Measurements from ENCODE around the gene NAGA. TPM values are rescaled to one million over a fixed set of nuclear protein-coding genes. Genes with fewer than 3 reads are reported as not detected.
"Not testable (repeated sequence)": the region's sequence is repeated elsewhere in the genome, so short reads cannot be mapped to it uniquely, and the experiment has no call there.

The NAGA gene
- total RNA-seq, 1 donor from 2014 or later = 16.8 TPM

DNA sequence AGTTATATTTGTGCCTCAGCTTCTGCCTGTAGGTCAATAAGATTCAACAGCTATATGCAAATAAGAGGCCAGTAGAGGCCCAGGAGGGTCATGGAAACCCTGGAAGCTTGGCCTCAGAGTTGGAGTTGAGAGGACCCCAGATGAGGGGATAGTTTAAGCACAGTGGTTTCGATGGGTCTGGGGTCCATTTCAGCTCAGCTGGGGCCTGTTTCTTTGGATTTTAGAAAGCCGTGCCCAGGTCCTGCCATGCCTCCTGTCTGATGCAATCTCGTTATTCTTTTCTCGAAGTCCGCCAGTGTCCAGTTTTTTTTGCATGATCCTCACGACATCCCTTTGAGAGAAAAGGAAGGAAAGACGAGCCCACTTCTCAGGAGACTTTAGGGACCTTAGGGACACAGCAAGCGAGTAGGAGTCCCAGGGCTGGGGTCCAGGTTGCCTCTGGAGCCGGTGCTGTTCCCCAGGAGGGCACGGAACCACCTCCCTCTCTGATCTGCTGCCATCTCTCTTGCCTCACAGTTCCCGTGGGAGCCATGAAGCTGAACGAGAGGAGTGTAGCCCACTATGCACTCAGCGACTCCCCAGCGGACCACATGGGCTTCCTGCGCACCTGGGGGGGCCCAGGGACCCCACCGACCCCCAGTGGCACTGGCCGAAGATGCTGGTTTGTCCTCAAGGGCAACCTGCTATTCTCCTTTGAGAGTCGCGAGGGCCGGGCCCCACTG, 6.3 kb upstream of the NAGA start:
- DNase-seq (ENCODE audit: low read depth) = no peak

DNA sequence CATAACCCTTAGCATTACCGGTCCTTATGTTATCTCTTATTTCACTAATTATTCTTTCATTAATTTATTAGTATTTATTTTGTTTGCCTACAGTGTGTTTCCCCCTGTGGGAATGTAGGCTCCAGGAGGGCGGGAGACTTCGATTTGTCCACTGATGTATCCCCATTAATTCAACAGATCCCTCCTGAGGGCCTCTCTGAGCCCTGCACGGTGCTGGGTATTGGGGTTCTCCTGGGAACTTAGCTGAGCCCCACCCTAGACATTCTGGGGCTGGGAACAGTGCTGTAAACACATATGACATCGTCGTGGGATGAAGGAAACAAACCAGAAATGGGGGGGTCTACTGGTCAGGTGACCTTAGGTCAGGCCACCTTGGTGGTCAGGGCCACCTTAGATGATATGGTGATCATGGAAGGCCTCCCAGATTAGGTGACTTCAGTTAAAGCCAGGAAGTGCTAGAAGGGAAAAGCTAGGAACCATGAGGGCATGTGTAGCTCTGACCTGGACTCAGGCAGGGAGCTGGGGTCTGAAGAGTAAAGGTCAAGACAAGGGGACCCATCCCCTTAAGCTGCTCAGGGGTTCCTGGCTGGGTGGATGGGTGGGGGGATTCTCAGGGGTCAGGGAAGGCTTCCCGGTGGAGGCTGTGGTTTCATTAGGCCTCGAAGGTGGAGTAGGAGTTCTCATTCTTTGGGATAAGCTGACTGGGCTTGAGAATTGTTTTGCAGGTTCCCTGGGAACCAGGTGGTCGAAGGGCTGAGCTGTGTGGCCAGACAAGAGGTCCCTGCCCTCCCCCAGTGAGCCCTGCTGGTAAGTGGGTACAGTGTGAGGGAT, 4.4 kb upstream of the NAGA start:
- DNase-seq (ENCODE audit: low read depth) = no peak

GRCh38 chr22:42074132-42074811, 3.7 kb upstream of the NAGA start, which contains the start of gene PHETA2:
Gene PHETA2, plus strand, starts transcription at chr22:42074248. Its CDS starts 3,046 bp downstream, at chr22:42077294.
- peak; percentile 55 for DNase-seq (ENCODE audit: low read depth)

GRCh38 chr22:42073621-42074041, 3.0 kb upstream of the NAGA start:
- no peak for DNase-seq (ENCODE audit: low read depth)

DNA sequence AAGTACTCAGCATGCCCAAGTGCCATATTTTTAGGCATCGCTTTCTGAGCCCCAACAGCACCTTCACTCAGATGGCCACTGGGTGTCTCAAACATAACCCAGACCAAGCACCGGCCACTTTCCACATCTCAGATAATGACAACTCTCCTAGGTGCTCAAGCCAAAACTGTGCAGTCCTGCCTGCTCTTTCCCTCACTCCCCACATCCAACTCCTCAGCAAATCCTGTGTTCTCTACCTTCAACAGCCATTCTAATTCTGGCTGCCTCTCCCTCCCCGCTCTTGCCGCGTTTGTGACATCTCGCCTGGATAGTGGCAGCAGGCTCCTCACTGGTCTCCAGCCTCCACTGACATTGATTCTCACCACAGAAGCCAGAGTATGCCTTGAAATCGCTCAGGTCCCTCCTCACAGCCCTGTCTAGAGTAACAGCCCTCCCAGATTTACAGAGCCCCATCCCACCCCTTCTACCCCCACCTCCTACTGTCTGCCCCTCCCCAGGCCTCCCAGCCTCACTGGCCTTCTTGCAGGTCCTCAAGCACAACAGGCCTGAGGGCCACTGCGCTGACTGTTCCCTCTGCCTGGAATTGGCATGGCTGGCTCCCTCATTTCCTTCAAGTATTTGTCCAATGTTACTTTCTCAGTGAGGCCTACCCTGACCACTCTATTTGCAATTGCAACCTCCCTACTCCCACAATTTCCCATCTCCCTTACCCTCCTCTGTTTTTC, 2.2 kb upstream of the NAGA start:
- no peak for DNase-seq (ENCODE audit: low read depth)

GRCh38 chr22:42071508-42071907, 896 bp upstream of the NAGA start:
- not testable (repeated sequence) for DNase-seq (ENCODE audit: low read depth)

GRCh38 chr22:42069801-42070516, 653 bp downstream of the NAGA start:
- no peak for DNase-seq (ENCODE audit: low read depth)

DNA sequence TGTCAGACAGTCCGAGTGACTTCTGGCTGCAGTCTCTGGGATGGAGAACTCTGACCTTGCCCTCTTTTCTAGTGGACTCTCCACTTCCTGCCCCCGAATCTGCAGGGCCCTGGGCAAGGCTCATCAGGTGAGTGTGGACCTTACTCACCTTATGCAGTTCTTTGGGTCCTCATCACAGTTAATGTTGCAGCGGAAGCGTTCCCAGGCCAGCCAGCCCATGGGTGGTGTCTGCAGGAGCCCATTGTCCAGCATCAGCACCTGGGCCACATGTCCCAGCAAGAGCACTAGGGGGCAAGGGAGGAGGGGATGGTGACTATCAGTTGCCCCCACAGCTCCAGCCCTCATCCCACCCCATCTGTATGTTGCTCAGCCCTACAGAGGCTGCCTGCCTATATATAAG, 2.3 kb downstream of the NAGA start:
- no peak for DNase-seq (ENCODE audit: low read depth)

GRCh38 chr22:42067671-42068251, 2.9 kb downstream of the NAGA start:
- DNase-seq (ENCODE audit: low read depth) = no peak

DNA sequence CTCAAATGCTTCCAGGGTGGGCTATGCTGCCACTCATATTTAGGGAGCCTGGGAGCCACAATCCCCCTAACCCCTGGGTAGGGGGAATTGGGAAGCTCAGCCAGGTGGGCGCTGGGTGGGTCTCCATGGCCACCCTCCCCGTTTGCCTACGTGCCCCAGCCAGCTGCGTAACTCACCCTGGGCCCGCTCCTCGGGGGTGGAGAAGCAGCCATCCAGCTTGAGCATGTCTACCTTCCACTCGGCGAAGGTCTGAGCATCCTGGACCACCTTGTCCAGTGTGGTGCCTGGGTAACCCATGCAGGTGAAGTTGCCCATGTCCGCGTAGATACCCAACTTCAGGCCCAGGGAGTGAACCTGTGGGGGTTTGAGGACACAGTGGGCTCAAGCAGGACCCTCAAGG, 3.7 kb downstream of the NAGA start:
- no peak for DNase-seq (ENCODE audit: low read depth)

- no peak for DNase-seq (ENCODE audit: low read depth)
These were observed 4.4 kb downstream of the NAGA start for GRCh38 chr22:42066126-42066761.

DNA sequence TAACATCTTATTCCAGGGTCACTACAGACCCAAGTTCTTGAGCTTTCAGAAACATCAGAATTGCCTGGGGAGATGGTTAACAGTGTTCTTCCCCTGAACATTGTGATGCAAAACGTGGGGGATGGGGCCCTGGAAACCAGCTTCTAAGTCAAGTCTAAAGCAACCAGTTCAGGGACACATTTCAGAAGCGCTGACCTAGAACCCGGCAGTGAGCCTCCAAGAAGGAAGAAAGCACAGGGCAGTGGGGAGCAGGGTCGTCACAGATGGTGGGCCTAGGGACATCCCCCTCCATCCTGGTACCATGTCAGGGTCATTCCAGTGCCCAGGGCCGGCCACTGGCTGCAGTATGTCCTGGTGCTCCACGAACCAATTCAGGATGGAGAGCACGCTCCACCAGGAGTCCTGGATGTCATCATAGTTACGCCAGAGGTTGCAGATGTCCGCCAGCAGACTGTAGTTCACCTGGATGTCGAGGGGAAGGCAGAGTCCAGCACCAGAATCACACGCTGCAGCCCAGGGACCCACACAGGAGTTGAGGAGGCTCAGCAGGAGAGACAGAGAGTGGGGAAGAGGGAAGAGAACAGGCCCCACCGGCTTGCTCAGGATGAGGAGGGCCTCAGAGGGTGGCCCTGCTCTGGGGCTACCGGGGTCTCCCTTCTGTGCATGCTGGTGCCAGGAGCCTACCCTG, 5.0 kb downstream of the NAGA start:
- no peak for DNase-seq (ENCODE audit: low read depth)

- no peak for DNase-seq (ENCODE audit: low read depth)
These were observed 6.0 kb downstream of the NAGA start for GRCh38 chr22:42064629-42065028.

- DNase-seq (ENCODE audit: low read depth) = no peak
These were observed 8.0 kb downstream of the NAGA start for GRCh38 chr22:42062506-42063170.

DNA sequence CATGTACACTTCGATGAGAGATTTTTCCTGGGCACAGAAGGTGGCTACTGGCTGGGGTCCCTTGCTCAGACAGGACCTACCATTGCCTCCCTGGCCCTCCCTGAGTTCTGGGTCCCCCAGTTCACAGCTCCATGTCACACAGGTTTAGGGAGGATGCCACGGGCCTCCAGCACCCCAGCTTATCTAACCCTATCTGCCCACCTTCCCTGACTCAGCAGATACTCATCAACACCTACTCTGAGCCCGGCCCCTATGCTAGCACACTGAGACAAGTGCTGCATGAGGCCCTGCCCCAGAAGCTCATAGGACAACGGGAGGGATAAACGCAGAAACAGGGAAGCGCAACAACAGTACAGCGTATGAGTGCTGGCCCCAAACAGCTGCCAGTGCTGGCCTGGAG, 9.6 kb downstream of the NAGA start:
- no peak for DNase-seq (ENCODE audit: low read depth)

DNA sequence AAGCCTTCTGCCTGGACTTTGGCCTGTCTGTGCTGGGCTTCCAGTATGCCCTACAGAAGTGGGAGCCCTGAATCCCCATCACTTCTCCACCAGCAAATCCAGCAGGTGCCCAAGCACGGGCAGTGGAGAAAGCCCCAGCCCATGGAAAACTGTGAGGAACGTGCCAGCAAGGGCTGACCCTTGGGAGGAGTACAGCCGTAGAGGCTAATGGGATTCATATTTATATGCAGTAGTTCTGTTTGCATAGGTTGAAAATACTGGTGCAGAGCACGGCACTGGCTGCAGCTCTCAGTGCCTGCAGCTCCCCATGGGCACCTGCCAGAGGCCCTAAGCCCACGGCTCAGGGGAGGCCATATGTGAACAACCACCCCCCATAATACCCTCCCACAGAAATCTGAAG, 10.1 kb downstream of the NAGA start:
- no peak for DNase-seq (ENCODE audit: low read depth)

DNA sequence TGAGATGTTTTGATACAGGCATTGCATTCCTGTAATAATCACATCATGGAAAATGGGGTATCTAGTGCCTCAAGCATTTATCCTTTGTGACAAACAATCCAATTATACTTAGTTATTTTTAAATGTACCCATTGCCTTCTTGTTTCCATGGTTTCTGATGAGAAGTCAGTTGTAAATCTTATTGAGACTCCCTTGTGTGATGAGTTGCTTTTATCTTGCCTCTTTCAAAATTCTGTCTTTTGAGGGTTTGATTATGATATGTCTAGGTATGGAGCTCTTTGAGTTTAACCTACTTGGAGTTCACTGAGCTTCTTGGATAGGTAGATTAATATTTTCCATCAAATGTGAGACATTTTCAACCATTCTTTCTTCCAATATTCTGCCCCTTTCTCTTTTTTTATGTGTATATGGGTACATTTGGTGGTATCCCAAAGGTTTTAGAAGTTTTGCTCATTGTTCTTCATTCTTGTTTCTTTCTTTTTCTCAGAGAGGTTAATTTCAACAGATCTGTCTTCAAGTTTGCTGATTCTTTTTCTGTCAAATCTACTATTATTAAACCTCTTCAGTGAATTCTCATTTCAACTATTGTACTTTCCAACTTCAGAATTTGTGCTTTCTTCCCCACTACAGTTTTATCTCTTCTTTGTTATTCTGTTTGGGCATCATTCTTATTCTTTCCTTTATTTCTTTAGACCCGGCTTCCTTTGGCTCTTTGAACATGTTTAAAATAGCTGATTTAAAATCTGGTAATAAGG, 13.7 kb downstream of the NAGA start:
- DNase-seq (ENCODE audit: low read depth) = no peak

GRCh38 chr22:42052765-42053164, 17.8 kb downstream of the NAGA start:
- DNase-seq (ENCODE audit: low read depth) = no peak
